ENCODE data around the gene PRRT2.

- TF ChIP-seq POLR2AphosphoS5 (IDR thresholded peaks at IDR 0.05; ENCODE audit: low read depth, low read length) (no peak), TAF1 (IDR thresholded peaks at IDR 0.05; ENCODE audit: low read depth, low read length) (no peak)
Measured at GRCh38 chr16:29860218-29860617, 48.2 kb downstream of the PRRT2 start.
